Sigmoid colon (tissue), 4 donors: ENCODE measurements around the gene ZCCHC7.

Source experiments
- CTCF ChIP-seq, 4 experiments: fragments of 450-650 bp in 3 of 4; fragments of 200-600 bp in 1 of 4; IDR thresholded peaks; one replicate each; pipeline ENCODE4 v1.5.1; 2016 to 2019; ENCODE audit warnings: antibody characterized with exemption in 4 of 4, mild to moderate bottlenecking in 3 of 4, moderate library complexity in 2 of 4
- EP300 ChIP-seq, 4 donors: sonication (generic); formaldehyde crosslinking; IDR thresholded peaks; one replicate each; pipeline ENCODE4 v1.6.1; 2017; ENCODE audit warnings: antibody characterized with exemption in 4 of 4
- POLR2A ChIP-seq, 2 donors: fragments of 450-650 bp; IDR thresholded peaks; one replicate each; pipeline ENCODE4 v1.6.1; 2016; ENCODE audit warnings: antibody characterized with exemption in 2 of 2, mild to moderate bottlenecking in 2 of 2, moderate library complexity in 2 of 2

GRCh38 chr9:37342895-37343294 is 222.5 kb downstream of the ZCCHC7 start:
- TF ChIP-seq EP300 (IDR thresholded peaks at IDR 0.05) (no peak), CTCF (IDR thresholded peaks at IDR 0.05) (no peak), POLR2A (IDR thresholded peaks at IDR 0.05) (no peak)
